GM21515 (cell line): ENCODE measurements around the gene FAM114A1.
A peak's percentile ranks its signal among the peaks of the same experiment; 100 is the strongest.
"Not testable (repeated sequence)": the region's sequence is repeated elsewhere in the genome, so short reads cannot be mapped to it uniquely, and the experiment has no call there.

ENCODE experiments used
- ATAC-seq: cut with Tn5 transposase; IDR thresholded peaks from one replicate; pipeline ENCODE4 v1.9.1; 2021; ENCODE audit not compliant: unreplicated experiment

Gene FAM114A1

DNA sequence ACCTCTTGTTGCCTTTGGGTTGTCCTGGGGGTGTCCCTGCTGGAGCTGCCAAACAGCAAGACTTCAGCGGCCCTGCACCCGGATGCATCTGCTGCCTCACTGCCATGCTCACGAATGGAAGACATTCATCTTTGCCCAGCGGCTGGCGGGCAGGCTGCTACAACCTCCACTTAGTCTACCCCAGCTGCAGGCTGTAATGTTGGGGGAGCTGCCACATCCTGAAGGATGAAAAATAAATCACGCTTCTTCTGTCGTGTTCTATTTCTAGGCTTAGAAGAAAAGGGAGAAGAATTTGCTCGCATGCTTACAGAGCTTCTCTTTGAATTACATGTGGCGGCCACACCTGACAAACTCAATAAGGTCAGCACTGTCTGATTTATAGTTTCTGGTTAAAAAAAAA, 61.4 kb downstream of the FAM114A1 start:
- no peak for ATAC-seq

DNA sequence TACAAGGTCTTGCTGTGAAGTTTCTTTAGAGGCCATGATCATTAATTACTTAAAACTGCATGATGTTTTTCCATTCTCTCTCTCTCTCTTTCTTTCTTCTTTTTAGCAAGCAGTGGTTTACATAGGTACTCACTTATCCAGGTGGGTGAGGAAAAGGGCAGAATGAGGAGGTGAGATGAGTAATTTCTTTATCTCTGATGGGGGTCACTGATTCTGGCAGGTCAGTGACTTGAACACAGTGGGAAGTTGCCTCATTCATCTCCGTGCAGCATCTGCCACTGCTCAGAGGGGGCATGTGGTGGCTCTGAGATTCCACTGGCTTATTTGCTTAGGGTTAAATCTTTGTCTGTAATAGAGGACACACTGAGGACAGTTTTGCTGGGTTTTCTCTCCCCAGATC, 62.6 kb downstream of the FAM114A1 start:
- ATAC-seq: peak; percentile 54

DNA sequence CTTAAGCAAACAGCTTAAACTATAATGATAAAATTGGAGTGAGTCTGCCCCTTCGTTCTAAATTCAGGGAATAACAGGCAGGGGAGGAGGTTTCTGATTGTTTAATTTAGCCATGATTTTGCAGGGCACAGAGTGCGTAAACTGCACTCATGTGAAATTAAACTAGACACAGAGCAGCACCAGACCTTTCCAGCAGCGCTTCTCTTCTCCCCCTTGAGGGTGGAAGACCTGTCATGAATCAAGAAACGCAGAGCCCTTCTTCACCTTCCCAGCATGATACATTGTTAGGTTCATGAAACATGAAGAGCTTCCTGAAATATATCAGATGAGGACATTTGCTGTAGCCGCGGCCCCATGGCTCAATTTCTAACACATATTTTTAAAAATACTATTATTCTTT, 63.1 kb downstream of the FAM114A1 start:
- no peak for ATAC-seq

DNA sequence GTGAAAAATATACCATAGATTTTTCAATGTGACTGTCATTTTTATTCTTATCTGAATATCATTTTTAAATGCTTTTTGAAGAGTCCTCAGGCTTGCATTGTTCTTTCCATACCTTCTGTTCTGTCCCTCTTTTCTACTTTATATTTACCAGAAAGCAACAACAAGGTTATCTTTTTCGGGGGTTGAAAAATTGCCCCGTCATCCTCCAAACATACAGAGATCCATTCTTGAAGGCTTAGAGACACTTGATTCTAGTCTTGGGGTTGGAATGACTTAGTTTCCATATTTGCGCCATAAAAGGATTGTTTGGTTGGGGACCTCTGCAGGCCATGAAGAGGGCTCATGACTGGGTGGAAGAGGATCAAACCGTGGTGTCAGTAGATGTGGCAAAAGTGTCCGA, 63.5 kb downstream of the FAM114A1 start:
- no peak for ATAC-seq

DNA sequence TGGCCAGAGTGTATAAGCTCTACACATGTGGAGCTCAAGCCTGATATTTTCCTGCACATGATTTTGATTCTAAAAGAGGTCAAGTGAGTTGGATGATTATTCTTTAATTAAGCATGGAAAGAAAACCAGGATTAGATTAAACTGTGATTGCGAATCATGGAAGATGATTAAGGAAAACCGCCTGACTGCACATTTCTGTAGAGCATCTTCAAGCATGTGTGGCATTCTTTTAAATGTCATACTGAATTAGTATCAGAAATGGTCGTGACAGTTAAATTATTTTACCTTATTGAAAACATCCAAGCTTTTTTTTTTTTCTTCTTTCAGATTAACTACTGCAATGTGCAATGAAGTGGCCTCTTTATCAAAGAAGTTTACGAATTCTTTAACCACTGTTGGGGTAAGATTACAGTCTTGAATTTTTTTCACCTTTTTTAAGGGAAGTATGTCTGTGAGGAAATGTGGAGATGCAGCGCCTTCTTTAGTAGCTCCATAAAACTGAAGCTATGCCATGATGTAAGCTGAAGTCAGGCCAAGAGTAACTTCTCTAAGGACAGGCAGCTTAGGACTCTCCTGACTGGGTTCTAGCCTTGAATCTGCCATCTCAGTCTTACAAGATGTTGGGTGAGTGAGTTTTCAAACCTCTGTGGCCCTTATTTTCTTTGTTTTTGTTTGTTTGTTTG, 67.9 kb downstream of the FAM114A1 start:
- ATAC-seq: no peak

DNA sequence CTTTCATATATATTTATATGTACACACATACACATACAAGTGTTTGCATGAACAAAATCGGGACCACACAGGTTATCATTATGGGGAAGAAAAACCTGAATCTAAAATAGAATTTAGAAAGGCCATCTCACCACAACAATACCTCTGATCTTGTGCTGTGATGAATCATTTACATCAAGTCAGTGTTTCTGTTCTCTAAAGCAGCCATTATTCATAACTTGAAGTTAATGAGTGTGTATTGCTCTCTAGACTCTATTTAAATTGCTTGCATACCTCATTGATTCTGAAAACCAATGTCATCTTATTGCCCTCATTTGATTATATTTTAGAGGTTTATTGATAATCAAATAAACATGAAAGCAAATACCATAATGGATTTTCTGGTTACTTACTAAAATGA, 71.6 kb downstream of the FAM114A1 start:
- ATAC-seq: peak; percentile 83

DNA sequence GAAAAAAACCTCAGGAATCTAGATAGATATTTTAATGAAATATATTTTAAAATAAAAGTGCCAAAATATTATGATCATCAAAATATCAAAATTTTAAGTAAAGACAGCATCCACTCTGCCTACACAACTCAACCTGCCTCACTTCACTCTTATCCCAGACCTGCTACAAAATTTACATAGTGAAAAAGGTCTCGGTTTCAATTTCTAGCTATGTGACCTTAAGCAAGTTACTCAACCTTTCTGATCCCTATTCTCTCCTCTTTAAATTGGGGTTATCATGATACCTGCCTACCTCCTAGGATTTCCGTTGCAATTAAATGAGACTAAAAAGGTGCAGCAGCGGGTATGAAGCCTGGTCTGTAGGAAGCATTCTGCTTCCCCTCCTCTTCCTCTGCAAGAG, 72.9 kb downstream of the FAM114A1 start:
- ATAC-seq: no peak

DNA sequence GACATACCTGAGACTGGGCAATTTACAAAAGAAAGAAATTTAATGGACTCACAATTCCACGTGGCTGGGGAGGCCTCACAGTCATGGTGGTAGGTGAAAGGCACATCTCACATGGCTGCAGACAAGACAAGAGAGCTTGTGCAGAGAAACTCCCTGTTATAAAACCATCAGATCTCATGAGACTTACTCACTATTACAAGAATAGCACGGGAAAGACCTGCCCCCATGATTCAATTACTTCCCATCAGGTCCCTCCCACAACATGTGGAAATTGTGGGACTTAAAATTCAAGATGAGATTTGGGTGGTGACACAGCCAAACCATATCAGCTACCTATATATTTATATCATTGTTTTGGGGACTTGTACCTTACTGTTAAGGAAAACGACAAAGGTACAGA, 74.3 kb downstream of the FAM114A1 start:
- not testable (repeated sequence) for ATAC-seq

DNA sequence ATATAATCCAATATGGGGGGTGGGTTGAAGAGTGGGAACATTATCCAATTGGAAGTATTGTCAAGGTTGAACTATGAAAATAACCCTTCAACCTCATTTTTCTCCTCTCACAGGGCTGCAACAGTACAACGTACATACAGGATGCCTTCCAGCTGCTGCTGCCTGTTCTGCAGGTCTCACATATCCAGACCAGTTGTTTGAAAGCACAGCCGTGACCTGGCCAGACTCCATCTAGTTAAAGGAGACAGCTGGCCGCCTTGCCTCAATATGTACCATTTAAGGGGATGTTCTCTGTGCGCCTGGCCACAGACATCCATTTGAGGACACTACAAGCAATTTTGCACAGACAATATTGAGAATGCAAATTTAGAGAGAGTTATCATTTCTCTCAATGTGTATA, 75.7 kb downstream of the FAM114A1 start:
- ATAC-seq: no peak

DNA sequence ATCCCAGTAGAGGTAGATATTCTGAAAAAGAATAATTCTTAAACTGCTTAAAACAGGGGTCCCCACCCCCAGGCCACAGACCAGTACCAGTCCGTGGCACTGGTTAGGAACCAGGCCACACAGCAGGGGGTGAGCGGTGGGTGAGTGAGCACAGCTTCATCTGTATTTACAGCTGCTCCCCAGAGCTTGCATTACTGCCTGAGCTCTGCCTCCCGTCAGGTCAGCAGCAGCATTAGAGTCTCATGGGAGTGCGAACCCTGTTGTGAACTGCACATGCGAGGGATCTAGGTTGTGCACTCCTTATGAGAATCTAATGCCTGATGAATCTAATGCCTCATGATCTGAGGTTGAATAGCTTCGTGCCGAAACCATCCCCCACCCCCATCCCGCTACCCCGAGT, 76.8 kb downstream of the FAM114A1 start:
- ATAC-seq: no peak

DNA sequence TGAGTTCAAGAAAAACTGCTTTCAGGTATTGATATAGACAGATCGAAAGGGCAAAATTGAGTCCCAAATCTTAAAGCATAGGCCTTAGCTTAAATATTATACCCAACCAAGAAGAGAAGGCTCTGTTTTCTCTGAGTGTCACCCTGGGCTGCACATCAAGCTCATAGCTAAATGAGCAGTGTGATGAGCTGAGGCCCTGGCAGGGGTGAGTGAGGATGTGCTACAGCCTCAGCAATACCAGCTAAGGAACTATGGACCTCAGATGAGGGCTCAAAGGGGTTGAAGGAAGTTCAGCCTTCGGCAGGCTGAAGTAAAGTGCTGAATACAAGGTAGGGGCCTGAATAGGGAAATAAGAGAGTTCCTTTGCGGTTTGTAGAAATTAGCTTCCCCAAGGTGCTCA, 79.3 kb downstream of the FAM114A1 start:
- ATAC-seq: no peak

DNA sequence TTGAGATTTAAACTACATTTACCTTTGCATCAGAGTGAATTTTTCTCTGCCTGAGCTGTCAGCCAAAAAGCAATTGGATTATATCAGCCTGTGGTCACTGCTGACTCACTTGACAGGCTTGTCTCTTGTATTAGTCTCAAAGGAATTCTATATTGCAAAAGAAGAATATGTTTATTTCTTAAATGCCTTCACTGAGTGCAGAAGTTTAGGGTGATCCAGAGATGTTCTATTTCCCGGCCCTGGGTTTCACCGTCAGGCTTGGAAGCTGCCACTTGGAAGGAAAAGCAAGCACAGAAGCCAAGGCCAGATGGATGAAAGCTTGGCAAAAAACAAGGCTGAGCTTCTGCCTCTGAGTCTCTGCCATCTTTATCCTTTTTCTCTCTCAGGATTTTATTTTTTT, 80.9 kb downstream of the FAM114A1 start:
- ATAC-seq: no peak

DNA sequence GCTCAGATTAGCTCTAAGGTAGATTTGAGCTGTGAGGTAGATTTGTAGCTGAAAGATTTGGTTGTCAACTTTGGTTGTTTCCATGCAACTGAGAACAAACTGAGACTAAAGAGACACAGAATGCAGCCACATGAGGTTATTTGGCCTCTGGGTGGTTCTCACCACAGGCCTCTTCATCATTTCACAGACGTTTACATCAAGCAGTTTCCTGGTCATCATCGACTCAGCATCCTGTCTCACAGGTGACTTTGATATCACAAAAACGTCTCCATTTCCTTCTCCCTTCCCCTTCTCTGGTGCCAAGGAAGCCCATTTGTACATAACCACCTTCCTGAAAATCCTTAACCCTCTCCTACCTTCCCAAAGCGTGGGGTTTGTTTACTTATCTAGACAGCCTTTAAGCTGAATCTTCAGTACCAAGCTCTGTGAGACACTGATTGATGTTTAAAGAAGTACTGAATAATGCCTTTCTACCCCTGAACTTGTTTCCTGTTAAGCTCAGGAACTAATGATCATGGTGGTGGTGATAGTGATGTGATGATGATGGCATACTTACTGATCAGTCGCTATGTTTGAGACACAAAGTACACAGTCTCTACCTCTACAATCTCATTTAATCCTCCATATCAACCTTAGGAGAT, 81.9 kb downstream of the FAM114A1 start:
- ATAC-seq: no peak

DNA sequence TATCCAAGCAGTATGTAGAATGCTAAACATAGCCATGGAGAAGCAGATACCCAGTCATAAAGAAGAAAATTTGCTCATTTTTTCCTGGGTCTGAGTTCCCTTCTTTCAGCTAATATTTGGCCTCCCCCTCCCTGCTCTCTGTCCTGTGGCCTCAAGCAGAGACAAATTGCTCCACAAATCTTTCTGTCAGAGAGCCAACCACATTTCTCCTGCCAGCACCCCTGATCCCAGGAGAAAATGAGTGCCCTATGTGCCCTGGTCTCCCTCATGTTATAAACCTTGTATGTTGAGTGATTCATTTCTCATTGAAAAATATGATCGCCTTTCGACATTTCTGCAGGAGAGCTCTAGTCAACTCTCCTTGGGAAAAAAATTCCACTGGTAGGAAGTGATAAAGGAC, 82.6 kb downstream of the FAM114A1 start:
- ATAC-seq: no peak

DNA sequence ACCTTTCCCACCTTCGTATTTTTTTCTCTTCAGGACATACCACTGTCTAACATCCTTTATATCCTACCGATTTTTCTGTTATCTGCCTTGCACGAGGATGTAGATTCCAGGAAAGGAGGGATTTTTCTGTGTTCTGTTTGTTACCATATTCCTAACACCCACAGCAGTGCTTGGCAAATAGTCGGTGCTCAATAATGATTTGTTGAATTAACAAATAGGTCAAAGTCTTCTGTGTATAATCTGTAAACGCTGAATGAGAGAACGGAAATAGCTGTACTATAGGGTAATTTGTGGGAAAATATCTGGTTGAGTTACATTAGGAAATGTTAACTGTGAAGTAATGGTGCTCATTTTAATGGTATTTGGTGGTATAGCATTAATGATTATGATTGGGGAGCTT, 83.1 kb downstream of the FAM114A1 start:
- no peak for ATAC-seq

DNA sequence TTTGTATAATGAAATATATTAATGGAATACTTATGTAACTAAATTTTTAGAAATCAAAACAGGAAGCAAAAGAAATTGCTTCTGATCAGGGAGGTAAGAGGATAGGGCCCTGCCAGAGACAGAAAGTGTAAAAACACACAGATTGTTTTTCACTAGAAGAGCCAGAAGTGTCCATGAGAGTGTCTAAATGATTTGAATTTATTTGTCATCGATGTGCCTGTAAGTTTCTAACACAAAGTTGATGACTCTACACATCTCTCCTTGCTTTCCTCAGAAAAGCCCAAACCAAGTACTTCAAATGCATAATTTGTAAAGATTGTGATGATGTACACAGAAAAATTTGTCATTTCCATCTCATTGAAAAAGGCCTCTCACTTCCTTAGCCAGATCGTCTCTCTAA, 84.0 kb downstream of the FAM114A1 start:
- no peak for ATAC-seq

DNA sequence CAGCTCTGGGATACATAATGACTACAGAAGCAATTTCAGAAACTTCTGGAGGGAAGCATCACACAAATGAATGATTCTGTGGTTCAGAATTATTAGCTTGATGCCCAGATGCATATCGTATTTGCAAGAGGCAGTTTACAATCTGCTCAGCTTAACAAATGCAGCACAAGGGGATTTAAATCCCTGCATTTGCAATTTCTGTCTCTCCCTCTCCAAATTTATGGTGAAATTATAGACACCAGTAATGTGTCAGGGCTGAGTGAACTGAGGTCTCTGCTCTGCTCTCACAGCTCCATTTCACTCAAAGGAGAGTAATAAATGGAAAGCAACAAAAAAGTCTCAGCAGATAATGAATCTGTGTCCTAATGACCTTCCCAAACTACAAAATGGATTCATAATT, 84.4 kb downstream of the FAM114A1 start:
- ATAC-seq: no peak

DNA sequence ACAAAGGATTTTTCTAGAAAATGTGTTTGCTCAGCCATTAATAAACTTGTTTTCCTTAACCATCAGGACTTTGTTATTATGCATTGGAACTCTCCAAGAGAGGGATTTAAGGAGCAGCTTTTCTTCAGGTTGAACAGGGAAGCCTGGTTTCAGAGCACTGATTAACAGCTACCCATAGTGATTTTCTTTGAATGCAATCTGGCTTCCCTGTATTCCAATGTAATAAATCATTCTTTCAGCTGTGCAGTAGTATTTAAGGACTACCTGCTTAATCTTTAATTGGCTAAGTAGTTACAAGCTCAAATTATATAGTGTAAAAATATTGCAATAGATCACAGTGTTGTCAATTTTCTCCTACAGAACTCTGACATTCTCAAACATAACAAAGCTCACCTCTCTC, 87.1 kb downstream of the FAM114A1 start:
- ATAC-seq: no peak

DNA sequence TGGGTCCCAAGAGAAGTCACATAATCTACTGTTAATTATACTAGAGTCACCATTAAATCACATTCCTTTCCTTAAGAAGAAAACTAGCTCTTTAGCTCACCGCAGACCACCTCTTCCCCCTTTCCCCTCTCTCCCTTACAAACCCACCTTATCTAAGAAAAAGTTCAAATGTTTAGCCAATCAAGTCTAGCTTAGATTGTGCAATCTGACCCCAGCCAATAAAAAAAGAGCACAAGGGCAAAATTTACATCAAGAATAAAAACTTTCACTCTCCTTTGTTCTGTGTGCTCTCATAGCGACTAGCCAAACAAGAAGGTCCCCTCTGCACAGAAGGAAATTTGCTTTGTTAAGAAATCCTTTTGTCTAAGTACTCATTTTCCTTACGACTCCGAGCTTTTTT, 88.4 kb downstream of the FAM114A1 start:
- no peak for ATAC-seq

DNA sequence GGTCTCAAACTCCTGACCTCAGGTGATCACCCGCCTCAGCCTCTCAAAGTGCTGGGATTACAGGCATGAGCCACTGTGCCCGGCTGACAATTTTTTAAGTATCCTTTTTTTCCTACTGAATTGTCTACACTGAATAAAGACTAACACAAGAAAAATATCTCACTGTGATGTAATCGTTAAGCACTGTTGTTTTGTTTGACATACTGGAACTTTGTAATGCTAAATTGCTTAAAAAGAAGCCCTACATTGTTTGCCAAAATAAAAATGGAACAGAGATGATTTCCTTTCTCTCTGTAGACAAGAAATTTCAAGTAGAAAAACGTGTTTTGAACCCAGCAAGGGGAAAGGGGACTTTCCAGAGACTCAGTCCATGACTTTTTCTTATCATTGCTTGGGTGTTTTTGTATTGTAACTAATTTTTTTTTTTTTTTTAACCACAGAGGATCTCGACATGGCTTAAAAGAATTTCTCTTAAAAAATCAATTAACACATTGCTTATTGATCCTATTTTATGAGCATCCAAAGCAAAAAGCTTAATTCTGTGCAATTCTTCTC, 89.7 kb downstream of the FAM114A1 start:
- no peak for ATAC-seq

DNA sequence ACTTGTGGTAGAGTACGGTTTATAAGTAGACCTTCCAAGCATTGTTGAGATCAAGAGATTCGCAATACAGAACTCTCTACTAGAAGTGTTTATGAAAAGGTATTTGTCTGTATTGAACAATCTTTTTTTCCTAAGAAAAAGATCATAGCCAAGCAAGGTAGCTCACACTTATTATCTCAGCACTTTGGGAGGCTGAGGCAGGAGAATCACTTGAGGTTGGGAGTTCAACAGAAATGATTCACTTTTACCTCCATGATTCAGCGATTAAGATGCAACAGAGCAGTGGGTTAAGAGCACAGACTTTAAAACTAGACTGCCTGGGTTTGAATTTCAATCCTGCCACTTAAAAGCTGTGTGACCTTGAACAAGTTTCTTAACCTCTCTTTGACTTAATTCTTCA, 90.3 kb downstream of the FAM114A1 start:
- ATAC-seq: no peak

DNA sequence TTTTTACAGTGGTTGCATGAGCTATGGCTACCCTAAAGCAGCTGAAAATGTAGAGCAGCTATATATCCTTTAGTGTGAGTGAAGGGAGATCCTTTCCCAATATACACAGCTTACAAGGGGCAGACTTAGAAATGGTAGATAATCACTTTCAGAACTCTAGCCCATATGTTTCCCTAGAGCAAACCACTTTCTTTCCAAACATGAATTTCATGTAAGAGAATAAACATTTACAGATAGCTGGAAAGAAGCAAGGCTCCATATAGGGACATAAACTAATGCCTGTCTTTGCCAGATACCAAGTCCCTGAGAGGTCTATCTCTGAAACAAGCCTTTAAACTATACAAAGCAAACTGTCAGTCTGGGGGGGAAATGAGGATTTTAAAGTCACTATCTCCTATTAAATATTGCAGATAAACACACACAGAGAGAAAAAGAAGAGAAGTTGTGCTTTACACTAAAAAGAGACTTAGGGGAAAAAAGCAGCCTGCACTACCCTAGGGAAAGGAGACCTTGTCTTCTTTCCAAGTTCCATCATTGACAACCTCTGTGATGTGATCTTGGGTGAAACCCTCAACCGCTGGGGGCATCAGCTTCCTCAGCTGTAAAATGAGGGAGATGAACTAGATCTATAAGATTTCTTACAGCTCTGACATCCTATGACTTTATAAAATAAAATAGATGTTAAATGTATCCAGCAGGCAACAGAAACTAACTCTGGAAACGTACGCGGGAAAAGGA, 91.0 kb downstream of the FAM114A1 start:
- ATAC-seq: no peak
